H1 (cell line): ENCODE data around the gene GRIK4.

Experiments used
- CBX5 ChIP-seq: fragments of 300-800, 300-1000 bp; sonication (generic); IDR thresholded peaks from 2 replicates; pipeline ENCODE4 v1.7.1; 2016; ENCODE audit warnings: antibody characterized with exemption, low read length, low read depth
- CREB1 ChIP-seq: IDR thresholded peaks from 2 replicates; pipeline ENCODE4 v1.6.1; 2012; ENCODE audit warnings: inconsistent platforms
- CTCF ChIP-seq, 3 experiments: IDR thresholded peaks; 1 replicate in 2 of 3; 2 replicates in 1 of 3; pipeline versions ENCODE4 v1.5.1 to v1.6.1; 2011; ENCODE audit warnings: low read length in 3 of 3, mild to moderate bottlenecking in 3 of 3, inconsistent platforms in 2 of 3, low read depth in 1 of 3, moderate library complexity in 1 of 3; ENCODE audit not compliant: insufficient read depth in 1 of 3; ENCODE audit errors: control extremely low read depth in 1 of 3
- EZH2 ChIP-seq: fragments of 200-600 bp; sonication (generic); IDR thresholded peaks from 2 replicates; pipeline ENCODE4 v1.7.1; 2012; ENCODE audit warnings: low read depth, mild to moderate bottlenecking, moderate library complexity, low read length, inconsistent platforms; ENCODE audit not compliant: severe bottlenecking
- FOSL1 ChIP-seq: IDR thresholded peaks from 2 replicates; pipeline ENCODE4 v1.6.1; 2011; ENCODE audit warnings: mild to moderate bottlenecking, low read depth, low read length, moderate library complexity; ENCODE audit not compliant: insufficient read depth
- GTF2F1 ChIP-seq: IDR thresholded peaks from 2 replicates; pipeline ENCODE4 v1.6.1; 2012; ENCODE audit warnings: low read depth, low read length, improper control_type of control experiment, borderline replicate concordance
- NRF1 ChIP-seq: IDR thresholded peaks from 2 replicates; pipeline ENCODE4 v1.6.1; 2011; ENCODE audit warnings: mild to moderate bottlenecking, low read depth, low read length, improper control_type of control experiment
- POLR2A ChIP-seq, 2 experiments: IDR thresholded peaks; 1 replicate in 1 of 2; 2 replicates in 1 of 2; pipeline ENCODE4 v1.6.1; 2011; ENCODE audit warnings: low read depth in 2 of 2, low read length in 2 of 2, mild to moderate bottlenecking in 2 of 2; ENCODE audit errors: control extremely low read depth in 1 of 2
- POLR2AphosphoS5 ChIP-seq: IDR thresholded peaks from 2 replicates; pipeline ENCODE4 v1.6.1; 2011; ENCODE audit warnings: low read depth, low read length
- SRF ChIP-seq: IDR thresholded peaks from 2 replicates; pipeline ENCODE4 v1.6.1; 2011; ENCODE audit warnings: mild to moderate bottlenecking, low read depth, low read length, moderate library complexity
- TAF1 ChIP-seq: IDR thresholded peaks from 2 replicates; pipeline ENCODE4 v1.6.1; 2011; ENCODE audit warnings: mild to moderate bottlenecking, low read depth, low read length

GRCh38 chr11:120964857-120965256, 453.3 kb downstream of the GRIK4 start:
- TF ChIP-seq POLR2AphosphoS5 (no peak), CTCF (IDR thresholded peaks at IDR 0.05; ENCODE audit: control extremely low read depth in 1 of 3, insufficient read depth in 1 of 3, low read depth in 1 of 3, low read length in 3 of 3) (no peak), POLR2A (IDR thresholded peaks at IDR 0.05; ENCODE audit: control extremely low read depth in 1 of 2, low read depth in 2 of 2, low read length in 2 of 2) (no peak), CREB1 (no peak), FOSL1 (no peak), EZH2 (no peak), TAF1 (no peak), CBX5 (no peak), NRF1 (no peak), GTF2F1 (no peak), SRF (no peak)
